H1 (cell line): Measurements from ENCODE around the gene RTN4. TPM values are rescaled to one million over a fixed set of nuclear protein-coding genes. Genes with fewer than 3 reads are reported as not detected.

Source experiments
- CTCF ChIA-PET: fragments of 300-600 bp; sonication (Branson Sonifier 250); formaldehyde crosslinking; loops from one replicate; lab custom pipeline; 2021; ENCODE audit not compliant: partially characterized antibody; lab: Charles Lee
- POLR2A ChIA-PET: fragments of 300-600 bp; sonication (Branson Sonifier 250); formaldehyde crosslinking; loops from one replicate; lab custom pipeline; 2021; ENCODE audit warnings: inconsistent platforms; ENCODE audit not compliant: partially characterized antibody; lab: Charles Lee
- DNase-seq, 2 experiments: peaks; one replicate each; pipeline versions ENCODE4 v3.0.0 to v3.0.0-alpha.2; 2010 to 2022; ENCODE audit warnings: low spot score in 2 of 2, low read depth in 1 of 2, mixed read lengths in 1 of 2
- FAIRE-seq: peaks from 2 replicates; lab custom pipeline; 2011; peaks lifted over from hg19 to GRCh38; lab: Jason Lieb, UNC
- H2AFZ ChIP-seq: 2 replicates; pipeline ENCODE4 v1.8.1; 2012; ENCODE audit warnings: low read length, inconsistent platforms
- H2AK5ac ChIP-seq: 2 replicates; pipeline ENCODE4 v1.6.1; 2013; ENCODE audit warnings: low read depth, low read length
- H2BK120ac ChIP-seq: replicated peaks from 2 replicates; pipeline ENCODE3; 2013; ENCODE audit warnings: low read depth, low read length, inconsistent platforms
- H2BK12ac ChIP-seq: 2 replicates; pipeline ENCODE4 v1.6.1; 2013; ENCODE audit warnings: low read depth, low read length
- H2BK15ac ChIP-seq: 2 replicates; pipeline ENCODE4 v1.6.1; 2013; ENCODE audit warnings: low read length
- H2BK20ac ChIP-seq: 2 replicates; pipeline ENCODE4 v1.6.1; 2013; ENCODE audit warnings: low read length
- H2BK5ac ChIP-seq: 2 replicates; pipeline ENCODE4 v1.6.1; 2013; ENCODE audit warnings: low read depth, low read length
- H3K14ac ChIP-seq: 2 replicates; pipeline ENCODE4 v1.6.1; 2013; ENCODE audit warnings: inconsistent platforms; ENCODE audit not compliant: insufficient read length
- H3K18ac ChIP-seq: 2 replicates; pipeline ENCODE4 v1.6.1; 2013; ENCODE audit warnings: low read length; ENCODE audit errors: extremely low read depth
- H3K23ac ChIP-seq: 2 replicates; pipeline ENCODE4 v1.6.1; 2013; ENCODE audit warnings: inconsistent platforms; ENCODE audit not compliant: insufficient read length
- H3K23me2 ChIP-seq: 2 replicates; pipeline ENCODE4 v1.6.1; 2013; ENCODE audit warnings: low read depth, low read length
- H3K27ac ChIP-seq: 2 replicates; pipeline ENCODE4 v1.6.1; 2011; ENCODE audit warnings: low read depth, low read length, inconsistent platforms
- H3K27me3 ChIP-seq, 4 experiments: replicated peaks in 1 of 4; 1 replicate in 1 of 4; 2 replicates in 3 of 4; pipeline versions ENCODE4 v1.6.1 to v1.8.1; 2011 to 2013; ENCODE audit warnings: low read length in 3 of 4, mild to moderate bottlenecking in 3 of 4, inconsistent platforms in 2 of 4, mixed read lengths in 2 of 4, moderate library complexity in 1 of 4; ENCODE audit not compliant: control insufficient read depth in 3 of 4, insufficient read depth in 3 of 4; ENCODE audit errors: extremely low read depth in 1 of 4
- H3K36me3 ChIP-seq, 4 experiments: 2 replicates each; pipeline versions ENCODE4 v1.6.1 to v1.8.1; 2011 to 2013; ENCODE audit warnings: mild to moderate bottlenecking in 4 of 4, low read length in 3 of 4, moderate library complexity in 2 of 4, control low read depth in 1 of 4, inconsistent platforms in 1 of 4; ENCODE audit not compliant: insufficient read depth in 4 of 4, control insufficient read depth in 2 of 4
- H3K4ac ChIP-seq: replicated peaks from 2 replicates; pipeline ENCODE3; 2013; ENCODE audit warnings: low read length, low read depth, mixed read lengths, inconsistent platforms; ENCODE audit not compliant: insufficient read length
- H3K4me1 ChIP-seq, 4 experiments: replicated peaks in 1 of 4; 1 replicate in 1 of 4; 2 replicates in 3 of 4; pipeline versions ENCODE4 v1.6.1 to v1.8.1; 2011 to 2013; ENCODE audit warnings: low read length in 3 of 4, inconsistent platforms in 2 of 4, mixed read lengths in 1 of 4; ENCODE audit not compliant: insufficient read depth in 4 of 4, control insufficient read depth in 3 of 4
- H3K4me2 ChIP-seq, 2 experiments: 2 replicates each; pipeline versions ENCODE4 v1.6.1 to v1.8.1; 2011 to 2013; ENCODE audit warnings: low read depth in 2 of 2, low read length in 2 of 2, control low read depth in 1 of 2, inconsistent platforms in 1 of 2, mild to moderate bottlenecking in 1 of 2; ENCODE audit not compliant: insufficient read depth in 1 of 2
- H3K4me3 ChIP-seq, 4 experiments: fragments of 200-600, 300-600 bp in 1 of 4; sonication (generic), shearing (Covaris generic), sonication (Bioruptor Twin) in 1 of 4; 2 replicates each; pipeline versions ENCODE4 v1.5.1 to v1.8.1; 2011 to 2016; ENCODE audit warnings: low read length in 4 of 4, low read depth in 3 of 4, control low read depth in 2 of 4, inconsistent platforms in 2 of 4, mild to moderate bottlenecking in 2 of 4, mixed read lengths in 1 of 4, moderate library complexity in 1 of 4; ENCODE audit not compliant: insufficient read depth in 2 of 4; ENCODE audit errors: extremely low read depth in 1 of 4
- H3K56ac ChIP-seq: replicated peaks from 2 replicates; pipeline ENCODE3; 2013; ENCODE audit warnings: low read depth, mild to moderate bottlenecking, mixed read lengths, low read length, inconsistent platforms; ENCODE audit not compliant: insufficient read length
- H3K79me1 ChIP-seq: 2 replicates; pipeline ENCODE4 v1.6.1; 2013; ENCODE audit warnings: low read depth, low read length, control low read depth
- H3K79me2 ChIP-seq, 2 experiments: 2 replicates each; pipeline versions ENCODE4 v1.6.1 to v1.8.1; 2012 to 2013; ENCODE audit warnings: low read length in 2 of 2, mild to moderate bottlenecking in 2 of 2, inconsistent platforms in 1 of 2; ENCODE audit not compliant: insufficient read depth in 2 of 2, control insufficient read depth in 1 of 2
- H3K9ac ChIP-seq, 4 experiments: replicated peaks in 1 of 4; 1 replicate in 1 of 4; 2 replicates in 3 of 4; pipeline versions ENCODE4 v1.6.1 to v1.8.1; 2011 to 2013; ENCODE audit warnings: low read depth in 3 of 4, low read length in 3 of 4, control low read depth in 2 of 4, mild to moderate bottlenecking in 2 of 4, moderate library complexity in 2 of 4, inconsistent platforms in 1 of 4; ENCODE audit errors: extremely low read depth in 1 of 4
- H3K9me3 ChIP-seq, 2 experiments: 2 replicates each; pipeline versions ENCODE4 v1.6.1 to v1.8.1; 2012 to 2013; ENCODE audit warnings: mild to moderate bottlenecking in 2 of 2, moderate library complexity in 2 of 2, control low read depth in 1 of 2, inconsistent platforms in 1 of 2, low read depth in 1 of 2, low read length in 1 of 2, mixed read lengths in 1 of 2; ENCODE audit not compliant: insufficient read depth in 2 of 2
- H4K20me1 ChIP-seq, 2 experiments: replicated peaks in 1 of 2; 2 replicates each; pipeline versions ENCODE3 to v1.8.1; 2011 to 2013; ENCODE audit warnings: inconsistent platforms in 2 of 2, low read length in 2 of 2, mild to moderate bottlenecking in 1 of 2; ENCODE audit not compliant: insufficient read depth in 2 of 2, control insufficient read depth in 1 of 2
- H4K5ac ChIP-seq: 2 replicates; pipeline ENCODE4 v1.6.1; 2013; ENCODE audit warnings: low read length, low read depth, mixed read lengths, inconsistent platforms; ENCODE audit not compliant: insufficient read length
- H4K8ac ChIP-seq: 2 replicates; pipeline ENCODE4 v1.8.0; 2013; ENCODE audit warnings: mild to moderate bottlenecking, moderate library complexity, low read length, inconsistent platforms; ENCODE audit not compliant: insufficient read depth; ENCODE audit errors: extremely low read depth
- H4K91ac ChIP-seq: replicated peaks from 2 replicates; pipeline ENCODE3; 2013; ENCODE audit warnings: low read length, mixed read lengths, inconsistent platforms; ENCODE audit not compliant: insufficient read length
- CBX5 ChIP-seq: fragments of 300-800, 300-1000 bp; sonication (generic); IDR thresholded peaks from 2 replicates; pipeline ENCODE4 v1.7.1; 2016; ENCODE audit warnings: antibody characterized with exemption, low read length, low read depth
- EP300 ChIP-seq, 2 experiments: IDR thresholded peaks; 1 replicate in 1 of 2; 2 replicates in 1 of 2; pipeline ENCODE4 v1.6.1; 2011 to 2012; ENCODE audit warnings: low read depth in 2 of 2, low read length in 2 of 2, mild to moderate bottlenecking in 2 of 2, borderline replicate concordance in 1 of 2, inconsistent platforms in 1 of 2, moderate library complexity in 1 of 2
- RBBP5 ChIP-seq: IDR thresholded peaks from 2 replicates; pipeline ENCODE4 v1.7.1; 2012; ENCODE audit warnings: low read depth, mild to moderate bottlenecking, inconsistent platforms, low read length, moderate library complexity, borderline replicate concordance
- RNF2 ChIP-seq: fragments of 200-900, 300-1000 bp; sonication (generic); IDR thresholded peaks from 2 replicates; pipeline ENCODE4 v1.7.1; 2016; ENCODE audit warnings: borderline replicate concordance, low read depth, mild to moderate bottlenecking, antibody characterized with exemption, low read length; ENCODE audit not compliant: poor library complexity, severe bottlenecking; ENCODE audit errors: missing control alignments
- SIN3A ChIP-seq, 2 experiments: IDR thresholded peaks in 1 of 2; conservative IDR thresholded peaks in 1 of 2; 2 replicates each; pipeline ENCODE4 v1.6.1; 2011 to 2012; ENCODE audit warnings: low read length in 2 of 2, improper control_type of control experiment in 1 of 2, low read depth in 1 of 2, mild to moderate bottlenecking in 1 of 2
- SP1 ChIP-seq: IDR thresholded peaks from 2 replicates; pipeline ENCODE4 v1.6.1; 2011; ENCODE audit warnings: low read depth, low read length
- SP4 ChIP-seq: IDR thresholded peaks from 2 replicates; pipeline ENCODE4 v1.6.1; 2012; ENCODE audit warnings: low read length, inconsistent platforms
- SUZ12 ChIP-seq: fragments of 200-600 bp; sonication (generic); IDR thresholded peaks from 2 replicates; pipeline ENCODE4 v1.6.1; 2012; ENCODE audit warnings: mild to moderate bottlenecking, inconsistent platforms, low read length, moderate library complexity, mixed read lengths
- TAF1 ChIP-seq: IDR thresholded peaks from 2 replicates; pipeline ENCODE4 v1.6.1; 2011; ENCODE audit warnings: mild to moderate bottlenecking, low read depth, low read length
- WGBS, 2 experiments: shearing (Covaris generic) in 1 of 2; methylation state at CpG; one replicate each; pipeline versions ENCODE4 v1.1.6 to v1.1.7; 2013 to 2015; ENCODE audit warnings: low lambda C conversion rate in 2 of 2, mixed read lengths in 2 of 2, inconsistent platforms in 1 of 2, low coverage in 1 of 2, missing lambda C conversion rate in 1 of 2; ENCODE audit not compliant: insufficient replicate concordance in 2 of 2, insufficient coverage in 1 of 2, insufficient read length in 1 of 2; ENCODE audit errors: extremely low coverage in 1 of 2, missing lambda C conversion rate in 1 of 2; 5-methylcytosine and 5-hydroxymethylcytosine counted together
- polyA plus RNA-seq, 7 experiments: library from polyadenylated mRNA; depleted of rRNA in 3 of 7; stranded (reverse) in 5 of 7; unstranded in 2 of 7; fragments of >200 nt in 5 of 7; fragments of 200-250 nt in 2 of 7; gene quantifications; 1 replicate in 5 of 7; 2 replicates in 1 of 7; 4 replicates in 1 of 7; pipeline versions ENCODE4 v1.2.1 to v1.2.3, GENCODE V29; 2011 to 2013; ENCODE audit warnings: missing spikeins in 2 of 7, mixed read lengths in 2 of 7
- total RNA-seq: library from RNA; stranded (reverse); fragmentation: NEBNext Ultra II Directional; extraction: Animal tissue kit (Norgen Biotek cat#: 25700); gene quantifications from 2 replicates; pipeline ENCODE4 v1.2.1, GENCODE V29; 2021
- TF ChIP-seq, protein P1 (sequence below): IDR thresholded peaks from 2 replicates; pipeline ENCODE4 v1.6.1; 2012; ENCODE audit warnings: inconsistent platforms
- TF ChIP-seq, protein P2 (sequence below): IDR thresholded peaks from 2 replicates; pipeline ENCODE4 v1.6.1; 2012; ENCODE audit warnings: low read length, inconsistent platforms

Gene RTN4
- total and polyA plus RNA-seq, 2 of the 8 experiments (the other 6 are each of a cell fraction or from before 2014, with no cell fraction given) = 179 to 242 TPM

DNA sequence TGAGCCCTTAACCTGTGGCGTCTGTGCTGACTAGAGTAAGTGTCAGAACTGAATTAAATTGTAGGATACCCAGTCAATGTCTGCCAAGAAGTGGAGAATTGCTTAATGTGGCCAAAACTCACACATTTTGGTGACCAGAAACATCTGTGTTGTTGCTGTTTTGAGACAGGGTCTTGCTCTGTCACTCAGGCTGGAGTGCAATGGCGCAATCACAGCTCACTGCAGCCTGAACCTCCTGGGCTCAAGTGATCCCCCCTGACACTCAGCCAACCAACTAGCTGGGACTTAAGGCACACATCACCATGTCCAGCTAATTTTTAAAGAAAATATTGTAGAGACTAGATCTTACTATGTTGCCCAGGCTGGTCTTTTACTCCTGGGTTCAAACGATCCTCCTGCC is 34.4 kb upstream of the RTN4 start:
- no peak overlapping the region for H4K5ac ChIP-seq
- no peak overlapping the region for H3K4me3 ChIP-seq
- H2BK20ac ChIP-seq = no peak overlapping the region
- H3K4ac ChIP-seq = no peak overlapping the region
- no peak overlapping the region for H2BK120ac ChIP-seq
- H3K4me1 ChIP-seq = no peaks in the 10 kb centered on the region
- no peaks in the 10 kb centered on the region for H3K27me3 ChIP-seq
- H2AK5ac ChIP-seq = no peak overlapping the region
- H2BK12ac ChIP-seq = no peak overlapping the region
- no peak overlapping the region for H3K23ac ChIP-seq
- no peak overlapping the region for H4K91ac ChIP-seq
- H4K20me1 ChIP-seq = no peaks in the 10 kb centered on the region
- H2BK5ac ChIP-seq = no peak overlapping the region
- no peak overlapping the region for H3K18ac ChIP-seq
- FAIRE-seq = no peak
- H3K14ac ChIP-seq = no peak overlapping the region
- ChIA-PET POLR2A (interaction anchor here (1.3 kb wide), 1 partner anchor 36 kb away, joined by 3 read pairs; no protein-coding TSS in a partner anchor), CTCF (interaction anchor here (0.9 kb wide), 2 partner anchors 34 to 81 kb away, joined by 3 read pairs; no protein-coding TSS in a partner anchor)
- H3K9me3 ChIP-seq = no peaks in the 10 kb centered on the region
- no peaks in the 10 kb centered on the region for H3K79me2 ChIP-seq
- no peak overlapping the region for H2BK15ac ChIP-seq
- H3K56ac ChIP-seq = no peak overlapping the region
- DNase-seq = no peak
- no peak overlapping the region for H4K8ac ChIP-seq
- no peak overlapping the region for H3K4me2 ChIP-seq
- H3K79me1 ChIP-seq = no peaks in the 10 kb centered on the region
- 92% methylated on average over 3 of the region's 3 CpGs; no CpG with 5 or more reads in 1 of the 2 experiments for WGBS, 2 experiments
- no peak overlapping the region for H3K9ac ChIP-seq
- no peak overlapping the region for H3K27ac ChIP-seq
- H2AFZ ChIP-seq = no peak overlapping the region
- H3K23me2 ChIP-seq = no peaks in the 10 kb centered on the region
- no peaks in the 10 kb centered on the region for H3K36me3 ChIP-seq
- no peak for TF ChIP-seq SIN3A (conservative IDR thresholded peaks at IDR 0.05 in 1 of 2, IDR thresholded peaks at IDR 0.05 in 1 of 2; ENCODE audit: low read depth in 1 of 2, low read length in 2 of 2)
- TF ChIP-seq SP1 = no peak
- no peak for TF ChIP-seq SP4
- TF ChIP-seq RBBP5 = no peak
- TF ChIP-seq, protein P1, sequence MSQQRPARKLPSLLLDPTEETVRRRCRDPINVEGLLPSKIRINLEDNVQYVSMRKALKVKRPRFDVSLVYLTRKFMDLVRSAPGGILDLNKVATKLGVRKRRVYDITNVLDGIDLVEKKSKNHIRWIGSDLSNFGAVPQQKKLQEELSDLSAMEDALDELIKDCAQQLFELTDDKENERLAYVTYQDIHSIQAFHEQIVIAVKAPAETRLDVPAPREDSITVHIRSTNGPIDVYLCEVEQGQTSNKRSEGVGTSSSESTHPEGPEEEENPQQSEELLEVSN = no peak
- TF ChIP-seq TAF1 = no peak
- no peak for TF ChIP-seq EP300 (IDR thresholded peaks at IDR 0.05; ENCODE audit: borderline replicate concordance in 1 of 2, low read depth in 2 of 2, low read length in 2 of 2)
- no peak for TF ChIP-seq SUZ12
- TF ChIP-seq, protein P2, sequence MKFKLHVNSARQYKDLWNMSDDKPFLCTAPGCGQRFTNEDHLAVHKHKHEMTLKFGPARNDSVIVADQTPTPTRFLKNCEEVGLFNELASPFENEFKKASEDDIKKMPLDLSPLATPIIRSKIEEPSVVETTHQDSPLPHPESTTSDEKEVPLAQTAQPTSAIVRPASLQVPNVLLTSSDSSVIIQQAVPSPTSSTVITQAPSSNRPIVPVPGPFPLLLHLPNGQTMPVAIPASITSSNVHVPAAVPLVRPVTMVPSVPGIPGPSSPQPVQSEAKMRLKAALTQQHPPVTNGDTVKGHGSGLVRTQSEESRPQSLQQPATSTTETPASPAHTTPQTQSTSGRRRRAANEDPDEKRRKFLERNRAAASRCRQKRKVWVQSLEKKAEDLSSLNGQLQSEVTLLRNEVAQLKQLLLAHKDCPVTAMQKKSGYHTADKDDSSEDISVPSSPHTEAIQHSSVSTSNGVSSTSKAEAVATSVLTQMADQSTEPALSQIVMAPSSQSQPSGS = no peak
- no peak for TF ChIP-seq RNF2
- TF ChIP-seq CBX5 = no peak
